Activated T-cell treated with anti-CD3 and anti-CD28 coated beads for 4 hours (primary cell): ENCODE measurements around the gene BBX.

ENCODE experiments used
- DNase-seq: peaks from one replicate; pipeline ENCODE4 v3.0.0-alpha.2; 2020

The BBX gene

DNA sequence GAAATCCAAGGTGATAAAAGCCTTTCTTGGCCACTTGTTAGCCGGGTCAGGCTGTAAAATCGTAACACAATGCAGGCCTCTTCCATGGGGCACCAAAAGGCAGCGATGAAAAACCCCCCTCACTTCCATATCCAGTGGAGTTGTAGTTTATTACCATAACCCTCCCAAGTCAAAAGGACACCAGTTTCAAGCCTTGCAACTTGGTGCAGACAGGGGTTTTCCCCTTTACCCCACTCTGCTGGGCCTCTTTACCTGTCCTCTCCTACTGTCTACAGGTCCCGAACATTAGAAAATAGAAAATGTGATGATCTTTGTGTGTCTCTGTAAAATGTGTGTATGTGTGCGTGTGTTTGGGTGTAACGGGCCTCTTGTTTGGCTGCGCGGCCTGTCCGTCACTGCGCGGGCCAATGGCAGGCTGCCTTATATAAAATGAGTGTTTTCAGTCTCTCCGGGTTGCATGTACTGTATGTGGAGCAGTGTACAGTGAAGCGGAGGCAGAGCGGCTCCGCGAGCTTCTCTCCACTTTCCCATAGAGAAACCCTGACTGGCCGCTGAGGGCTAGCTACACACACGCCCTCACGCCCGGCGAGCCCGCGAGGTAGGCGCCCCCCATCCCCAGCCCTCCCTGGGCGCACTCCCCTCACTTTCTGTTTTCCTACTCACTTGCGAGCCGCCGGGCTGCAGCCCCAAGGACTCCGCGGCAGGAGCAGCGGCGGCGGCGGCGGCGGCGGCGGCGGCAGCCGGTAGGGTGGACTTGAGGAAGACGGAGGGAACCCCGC is at the start of gene BBX:
TSS of gene BBX (plus strand) at position 453 of the 779 bp plus-strand sequence. CDS start 187,499 bp downstream, outside the sequence.
- DNase-seq, result peak; percentile 92

DNA sequence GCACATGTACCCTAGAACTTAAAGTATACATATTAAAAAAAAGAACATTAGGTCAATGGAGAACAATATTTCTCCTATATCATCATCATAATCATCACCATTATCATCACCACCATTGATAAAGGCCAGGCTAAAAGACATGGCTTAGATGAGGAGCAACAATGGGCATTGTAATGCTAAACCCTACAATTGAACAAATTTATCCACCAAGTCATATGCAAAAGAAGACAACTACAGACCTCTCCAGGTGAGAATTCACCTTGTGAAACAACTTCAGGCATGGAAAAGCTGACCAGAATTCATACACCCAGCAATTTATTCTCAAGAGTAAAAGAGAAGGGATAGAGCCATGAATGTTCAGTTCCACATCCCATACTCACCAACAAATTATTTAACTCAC is 46.3 kb upstream of the BBX start:
- DNase-seq, result no peak

- no peak for DNase-seq
These were observed 35.3 kb upstream of the BBX start for GRCh38 chr3:107487490-107487889.

- no peak for DNase-seq
These were observed 33.8 kb upstream of the BBX start for GRCh38 chr3:107488942-107489341.

- no peak for DNase-seq
These were observed 29.6 kb upstream of the BBX start for GRCh38 chr3:107493134-107493533.

- no peak for DNase-seq
These were observed 25.9 kb upstream of the BBX start for GRCh38 chr3:107496855-107497254.

- DNase-seq, result no peak
These were observed 24.1 kb upstream of the BBX start for GRCh38 chr3:107498646-107499045.

GRCh38 chr3:107506458-107506857 is 16.3 kb upstream of the BBX start:
- DNase-seq, result no peak

DNA sequence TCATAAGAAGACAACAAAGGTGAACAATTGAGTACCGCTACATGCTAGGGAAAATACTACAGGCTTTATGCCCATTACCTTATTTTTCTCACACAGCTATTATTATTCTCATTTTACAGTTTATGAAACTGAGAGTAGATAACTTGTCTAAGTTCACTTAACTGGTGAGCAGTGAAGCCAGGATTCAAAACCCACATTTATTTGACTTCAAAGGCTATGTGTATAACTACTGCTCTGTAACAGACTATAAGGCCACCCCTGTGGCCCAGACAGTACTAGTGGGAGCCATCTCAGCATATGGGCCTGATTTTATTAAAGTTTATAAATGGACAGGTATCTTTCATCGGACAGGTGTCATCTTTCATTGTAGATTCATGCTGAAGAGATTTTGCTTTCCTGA is 14.4 kb upstream of the BBX start:
- no peak for DNase-seq

GRCh38 chr3:107512108-107512507 is 10.7 kb upstream of the BBX start:
- DNase-seq, result no peak

DNA sequence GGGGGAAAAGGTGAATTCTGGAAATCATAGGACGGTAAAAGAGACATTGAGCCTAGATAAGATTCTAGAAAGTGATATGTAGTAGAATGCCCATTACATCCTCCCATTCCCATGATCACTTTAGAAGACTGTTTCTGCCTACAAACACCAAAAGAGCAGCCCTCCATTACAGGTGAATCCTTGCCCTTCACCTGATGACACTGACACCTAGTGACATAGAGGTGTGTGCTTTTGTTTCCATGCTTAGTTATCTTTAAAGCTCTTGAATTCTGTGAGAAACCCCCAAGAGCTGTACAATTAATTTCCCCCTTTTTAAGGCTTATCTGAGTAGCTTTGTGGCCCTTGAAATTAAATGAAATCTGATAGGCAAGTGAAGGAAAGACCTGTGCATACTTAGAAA is 8.3 kb upstream of the BBX start:
- DNase-seq, result no peak

DNA sequence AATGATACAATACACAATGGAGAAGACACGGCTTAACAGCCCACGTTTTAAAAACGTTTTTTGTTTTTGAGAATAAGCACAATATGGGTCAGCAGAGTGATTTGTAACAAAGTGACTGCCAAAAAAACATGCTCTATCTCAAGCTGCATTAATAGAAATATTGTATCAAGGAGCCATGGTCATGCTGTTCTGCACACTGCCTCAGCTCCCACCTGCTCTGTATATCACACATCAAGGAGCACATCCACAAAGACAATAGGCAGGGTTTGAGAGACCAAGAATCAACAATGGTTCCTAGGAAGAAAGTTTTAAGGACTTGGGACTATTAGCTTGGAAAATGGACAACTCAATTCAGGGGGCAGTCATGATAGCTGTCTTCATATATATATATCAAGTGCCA is 6.3 kb upstream of the BBX start:
- no peak for DNase-seq

GRCh38 chr3:107520535-107520934 is 2.2 kb upstream of the BBX start:
- DNase-seq, result no peak

GRCh38 chr3:107521469-107522059 is 1.2 kb upstream of the BBX start:
- DNase-seq, result no peak

DNA sequence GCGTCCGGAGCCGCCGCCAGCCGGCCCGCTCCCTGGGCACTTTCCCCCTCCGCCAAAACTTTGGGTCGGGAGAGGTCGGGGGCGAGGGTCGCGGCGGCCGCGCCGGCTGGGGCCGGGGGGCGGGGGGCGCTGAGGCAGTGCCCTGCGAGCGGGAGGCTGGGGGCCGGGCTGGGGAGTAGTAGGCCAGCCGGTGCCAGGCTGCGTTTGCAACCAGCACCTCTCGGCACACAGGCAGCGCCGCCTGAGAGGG is 452 bp downstream of the BBX start:
- DNase-seq, result no peak

DNA sequence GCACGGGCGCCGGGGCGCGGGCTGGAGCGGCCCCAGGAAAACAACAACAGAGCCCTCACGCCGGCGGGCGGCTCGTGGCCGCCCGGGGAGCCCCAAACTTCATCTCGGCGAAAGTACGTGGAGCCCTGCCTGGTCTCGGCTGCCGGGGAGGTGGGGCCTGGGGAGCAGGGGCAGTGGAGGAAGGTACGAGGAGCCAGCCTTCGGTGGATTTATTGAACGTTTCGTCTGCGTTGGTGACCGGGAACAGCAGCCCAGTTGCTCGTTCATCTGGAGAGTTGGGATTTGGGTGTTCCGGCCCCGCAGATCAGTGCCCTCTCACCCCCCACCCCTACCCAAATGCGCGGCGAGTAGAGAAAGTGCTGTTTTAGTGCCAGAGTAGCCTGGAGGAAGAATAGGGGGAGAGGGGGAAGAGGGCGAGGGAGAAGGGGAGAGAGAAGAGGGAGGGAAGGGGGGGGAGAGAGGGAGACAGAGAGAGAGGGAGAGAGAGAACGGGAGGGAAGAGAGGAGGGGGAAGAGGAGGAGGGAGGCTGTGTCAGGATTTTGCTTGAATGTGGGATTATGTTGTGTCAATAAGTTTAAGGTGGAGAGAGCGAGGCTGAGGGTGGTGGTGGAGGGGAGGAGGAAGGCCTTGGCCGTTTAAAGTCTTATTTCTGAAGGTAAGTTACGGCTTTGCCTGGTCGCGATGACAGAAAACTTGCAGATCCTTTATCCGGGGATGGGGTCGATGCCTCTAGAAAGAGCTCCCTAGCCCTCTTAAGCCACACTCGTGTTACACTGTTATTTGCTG is 970 bp downstream of the BBX start:
- peak; percentile 24 for DNase-seq

GRCh38 chr3:107524326-107524840 is 1.6 kb downstream of the BBX start:
- DNase-seq, result peak; percentile 5

DNA sequence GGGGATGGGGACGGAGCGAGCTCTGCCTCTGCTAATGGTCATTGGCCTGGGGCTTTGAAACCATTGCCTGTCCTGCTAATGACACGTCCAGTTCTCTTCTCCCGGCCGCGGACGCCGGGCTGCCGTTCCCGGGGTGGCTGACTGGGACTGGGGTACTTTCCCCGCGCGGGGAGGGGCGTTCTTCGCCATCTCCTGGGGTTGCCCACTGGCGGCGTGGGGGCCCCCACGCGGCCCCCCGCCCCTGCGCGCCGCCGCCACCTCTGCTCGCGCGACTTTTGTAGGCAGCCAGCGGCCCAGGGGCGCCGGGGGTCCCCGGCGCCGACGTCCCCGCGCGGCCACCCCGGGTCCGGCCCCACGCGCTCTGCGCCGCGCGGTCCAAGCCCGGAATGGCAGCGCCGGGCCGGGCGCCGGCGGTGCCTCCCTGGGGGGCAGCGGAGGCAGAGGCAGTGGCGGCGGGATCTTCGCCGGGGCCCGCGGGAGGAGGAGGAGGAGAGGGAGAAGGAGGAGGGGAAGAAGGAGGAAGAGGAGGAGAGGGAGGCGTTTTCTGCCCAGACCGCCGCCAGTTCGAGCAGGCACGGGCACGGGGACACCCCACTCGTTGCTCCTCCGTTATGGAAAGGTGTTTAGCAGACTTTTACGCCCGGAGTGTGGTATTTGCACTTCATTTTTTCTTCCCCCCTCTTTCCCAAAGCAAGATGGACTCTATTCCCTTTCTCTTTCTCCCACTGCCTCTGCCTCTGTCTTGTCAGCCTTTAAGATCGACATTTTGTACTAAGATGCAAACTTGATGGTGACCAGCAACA is 2.3 kb downstream of the BBX start:
- peak; percentile 35 for DNase-seq

- DNase-seq, result peak; percentile 2
These were observed 3.0 kb downstream of the BBX start for GRCh38 chr3:107525644-107526305.

DNA sequence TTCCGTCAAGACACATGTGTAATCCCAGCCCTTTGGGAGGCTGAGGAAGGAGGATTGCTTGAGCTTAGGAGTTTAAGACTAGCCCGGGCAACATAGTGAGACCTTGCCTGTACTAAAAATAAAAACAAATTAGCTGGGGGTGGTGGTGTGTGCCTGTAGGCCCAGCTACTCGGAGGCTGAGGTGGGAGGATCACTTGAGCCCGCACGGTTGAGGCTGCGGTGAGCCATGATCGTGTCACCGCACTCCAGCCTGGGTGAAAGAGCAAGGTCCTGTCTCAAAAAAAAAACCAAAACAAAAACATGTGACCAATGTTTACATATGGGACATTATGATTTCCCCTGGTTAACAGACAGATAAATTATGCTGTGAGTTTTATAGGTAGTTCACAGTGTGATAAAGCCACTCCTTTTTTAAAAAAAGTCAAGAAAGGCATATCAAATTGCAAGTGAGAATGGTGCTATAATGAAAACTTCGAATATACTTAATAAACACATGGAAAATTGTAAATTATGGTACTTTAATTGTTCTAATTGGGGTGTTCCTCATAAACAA is 9.2 kb downstream of the BBX start:
- DNase-seq, result no peak

- no peak for DNase-seq
These were observed 18.1 kb downstream of the BBX start for GRCh38 chr3:107540857-107541256.

- DNase-seq, result no peak
These were observed 19.9 kb downstream of the BBX start for GRCh38 chr3:107542665-107543064.
